ENCODE measurements around the gene CMTM3. TPM values are rescaled to one million over a fixed set of nuclear protein-coding genes. Genes with fewer than 3 reads are reported as not detected.
"Not testable (repeated sequence)": the region's sequence is repeated elsewhere in the genome, so short reads cannot be mapped to it uniquely, and the experiment has no call there.

Gene CMTM3
- total and polyA plus RNA-seq, 2 of the 4 experiments (the other 2 are of a cell fraction), result 4.5 to 35.5 TPM

DNA sequence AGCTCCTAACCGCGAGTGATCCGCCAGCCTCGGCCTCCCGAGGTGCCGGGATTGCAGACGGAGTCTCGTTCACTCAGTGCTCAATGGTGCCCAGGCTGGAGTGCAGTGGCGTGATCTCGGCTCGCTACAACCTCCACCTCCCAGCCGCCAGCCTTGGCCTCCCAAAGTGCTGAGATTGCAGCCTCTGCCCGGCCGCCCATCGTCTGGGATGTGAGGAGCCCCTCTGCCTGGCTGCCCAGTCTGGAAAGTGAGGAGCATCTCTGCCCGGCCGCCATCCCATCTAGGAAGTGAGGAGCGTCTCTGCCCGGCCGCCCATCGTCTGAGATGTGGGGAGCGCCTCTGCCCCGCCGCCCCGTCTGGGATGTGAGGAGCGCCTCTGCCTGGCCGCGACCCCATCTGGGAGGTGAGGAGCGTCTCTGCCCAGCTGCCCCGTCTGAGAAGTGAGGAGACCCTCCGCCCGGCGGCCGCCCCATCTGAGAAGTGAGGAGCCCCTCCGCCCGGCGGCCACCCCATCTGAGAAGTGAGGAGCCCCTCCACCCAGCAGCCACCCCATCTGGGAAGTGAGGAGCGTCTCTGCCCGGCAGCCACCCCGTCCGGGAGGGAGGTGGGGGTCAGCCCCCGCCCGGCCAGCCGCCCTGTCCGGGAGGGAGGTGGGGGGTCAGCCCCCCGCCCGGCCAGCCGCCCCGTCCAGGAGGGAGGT, 26.2 kb downstream of the CMTM3 start:
- H3K9ac ChIP-seq (ENCODE audit: low read depth, low read length); H2BK120ac ChIP-seq (ENCODE audit: low read depth, low read length); H4K20me1 ChIP-seq (ENCODE audit: insufficient read depth, low read length); H2BK20ac ChIP-seq (ENCODE audit: low read depth, low read length); H3K4me1 ChIP-seq (ENCODE audit: control insufficient read depth, insufficient read depth, low read length); H4K91ac ChIP-seq (ENCODE audit: insufficient read depth, low read depth, low read length); H3K27me3 ChIP-seq (ENCODE audit: control insufficient read depth, insufficient read depth, low read length); H3K27ac ChIP-seq (ENCODE audit: insufficient read depth, low read length); H3K4me2 ChIP-seq (ENCODE audit: low read depth, low read length); H2BK15ac ChIP-seq (ENCODE audit: low read depth, low read length); H2AK9ac ChIP-seq (replicated peaks; ENCODE audit: low read depth, low read length, poor library complexity); intact Hi-C loops (cut with micrococcal nuclease); H3K79me1 ChIP-seq (ENCODE audit: low read depth in 1 of 2, low read length in 2 of 2); dilution Hi-C loops (cut with HindIII; ENCODE audit: low sequenced_read_pairs, unreplicated experiment); H4K5ac ChIP-seq (ENCODE audit: low read depth, low read length); H2AK5ac ChIP-seq (ENCODE audit: low read depth, low read length); H3K56ac ChIP-seq (ENCODE audit: extremely low read depth, insufficient read depth, low read length); H3K18ac ChIP-seq (ENCODE audit: low read depth, low read length); H3K4ac ChIP-seq (ENCODE audit: low read depth, low read length); H3K36me3 ChIP-seq (ENCODE audit: control insufficient read depth, insufficient read depth, low read length); in situ Hi-C loops (cut with MboI; ENCODE audit: low sequenced_read_pairs); H3K9me3 ChIP-seq (ENCODE audit: control insufficient read depth, insufficient read depth, low read length); H2AFZ ChIP-seq (replicated peaks; ENCODE audit: low read length, poor library complexity); H4K8ac ChIP-seq (ENCODE audit: low read depth in 2 of 2, low read length in 2 of 2); BruUV-seq (replicated peaks); H3K9me1 ChIP-seq (ENCODE audit: insufficient read depth, low read length); H3K4me3 ChIP-seq (ENCODE audit: insufficient read depth, low read depth, low read length); H2BK5ac ChIP-seq (ENCODE audit: low read depth, low read length, poor library complexity, severe bottlenecking); DNase-seq; H3K23ac ChIP-seq (ENCODE audit: low read depth, low read length); H3K14ac ChIP-seq (replicated peaks; ENCODE audit: low read depth, low read length); POLR2A ChIA-PET (ENCODE audit: unreplicated experiment); ATAC-seq (ENCODE audit: low read depth): not testable (repeated sequence)
- no CpG with 5 or more reads among the region's 49 CpGs for WGBS, 2 experiments (ENCODE audit: extremely low coverage in 2 of 2, insufficient read length in 1 of 2)
- CTCF ChIA-PET, result interaction anchor here (0.6 kb wide), 1 partner anchor 32 kb away, joined by 6 read pairs; no protein-coding TSS in a partner anchor

DNA sequence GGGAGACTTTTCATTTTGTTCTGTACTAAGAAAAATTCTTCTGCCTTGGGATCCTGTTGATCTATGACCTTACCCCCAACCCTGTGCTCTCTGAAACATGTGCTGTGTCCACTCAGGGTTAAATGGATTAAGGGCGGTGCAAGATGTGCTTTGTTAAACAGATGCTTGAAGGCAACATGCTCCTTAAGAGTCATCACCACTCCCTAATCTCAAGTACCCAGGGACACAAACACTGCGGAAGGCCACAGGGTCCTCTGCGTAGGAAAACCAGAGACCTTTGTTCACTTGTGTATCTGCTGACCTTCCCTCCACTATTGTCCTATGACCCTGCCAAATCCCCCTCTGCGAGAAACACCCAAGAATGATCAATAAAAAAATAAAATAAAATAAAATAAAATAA, 27.1 kb downstream of the CMTM3 start:
- DNase-seq; H3K9me1 ChIP-seq (ENCODE audit: insufficient read depth, low read length); H3K4me1 ChIP-seq (ENCODE audit: control insufficient read depth, insufficient read depth, low read length); H3K4me3 ChIP-seq (ENCODE audit: insufficient read depth, low read depth, low read length); H4K5ac ChIP-seq (ENCODE audit: low read depth, low read length); H4K91ac ChIP-seq (ENCODE audit: insufficient read depth, low read depth, low read length); H3K36me3 ChIP-seq (ENCODE audit: control insufficient read depth, insufficient read depth, low read length); in situ Hi-C loops (cut with MboI; ENCODE audit: low sequenced_read_pairs); H3K27me3 ChIP-seq (ENCODE audit: control insufficient read depth, insufficient read depth, low read length); H2AK9ac ChIP-seq (replicated peaks; ENCODE audit: low read depth, low read length, poor library complexity); BruUV-seq (replicated peaks); H3K23ac ChIP-seq (ENCODE audit: low read depth, low read length); H2AK5ac ChIP-seq (ENCODE audit: low read depth, low read length); H3K9ac ChIP-seq (ENCODE audit: low read depth, low read length); H2BK20ac ChIP-seq (ENCODE audit: low read depth, low read length); H2BK120ac ChIP-seq (ENCODE audit: low read depth, low read length); ATAC-seq (ENCODE audit: low read depth); H4K20me1 ChIP-seq (ENCODE audit: insufficient read depth, low read length); H3K4me2 ChIP-seq (ENCODE audit: low read depth, low read length); CTCF ChIA-PET; H4K8ac ChIP-seq (ENCODE audit: low read depth in 2 of 2, low read length in 2 of 2); H2BK15ac ChIP-seq (ENCODE audit: low read depth, low read length); H3K9me3 ChIP-seq (ENCODE audit: control insufficient read depth, insufficient read depth, low read length); dilution Hi-C loops (cut with HindIII; ENCODE audit: low sequenced_read_pairs, unreplicated experiment); H2BK5ac ChIP-seq (ENCODE audit: low read depth, low read length, poor library complexity, severe bottlenecking); H3K27ac ChIP-seq (ENCODE audit: insufficient read depth, low read length); H3K4ac ChIP-seq (ENCODE audit: low read depth, low read length); H3K79me1 ChIP-seq (ENCODE audit: low read depth in 1 of 2, low read length in 2 of 2); H2AFZ ChIP-seq (replicated peaks; ENCODE audit: low read length, poor library complexity); H3K56ac ChIP-seq (ENCODE audit: extremely low read depth, insufficient read depth, low read length); H3K18ac ChIP-seq (ENCODE audit: low read depth, low read length); POLR2A ChIA-PET (ENCODE audit: unreplicated experiment); intact Hi-C loops (cut with micrococcal nuclease); H3K14ac ChIP-seq (replicated peaks; ENCODE audit: low read depth, low read length): not testable (repeated sequence)
- WGBS, 2 experiments (ENCODE audit: extremely low coverage in 2 of 2, insufficient read length in 1 of 2), result no CpG with 5 or more reads among the region's 4 CpGs
